HS-5 (cell line): ENCODE data around the gene SRGAP1.

Source experiments
- DNase-seq: peaks from one replicate; pipeline ENCODE4 v3.0.0-alpha.2; 2012; ENCODE audit warnings: low read depth

Gene SRGAP1

DNA sequence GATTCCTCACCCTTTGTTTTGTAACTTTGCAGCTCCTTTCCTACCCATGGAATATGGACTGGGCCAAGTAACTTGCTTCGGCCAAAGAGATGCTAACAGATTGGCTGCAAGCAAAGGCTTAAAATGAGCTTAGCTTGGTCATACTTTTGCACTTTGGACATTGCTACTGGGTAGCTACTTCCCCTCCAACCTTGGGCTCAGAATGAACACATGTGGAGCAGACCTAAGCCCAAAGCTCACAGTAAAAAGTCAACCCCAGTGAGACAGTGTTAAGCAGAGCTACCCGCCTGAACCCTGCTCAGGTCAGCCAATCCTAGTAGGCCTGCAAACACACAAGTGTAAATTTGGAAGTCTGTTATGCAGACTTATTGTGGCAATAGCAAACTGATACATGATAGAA is 363.0 kb downstream of the SRGAP1 start:
- no peak for DNase-seq
